GM08714 (cell line): ENCODE data around the gene RFWD3.

Experiments
- H3K4me3 ChIP-seq: fragments of 200-500 bp; sonication (Bioruptor generic); 2 replicates; pipeline ENCODE4 v1.5.1; 2014; ENCODE audit warnings: mild to moderate bottlenecking, low read length, inconsistent platforms
- ZNF274 ChIP-seq: IDR thresholded peaks from 2 replicates; pipeline ENCODE4 v1.6.1; 2012; ENCODE audit warnings: mild to moderate bottlenecking, low read depth, low read length

RFWD3 gene

GRCh38 chr16:74666425-74667254 is at the start of gene RFWD3:
Gene RFWD3, minus strand, starts transcription at chr16:74666877. Its CDS starts 5,428 bp downstream, at chr16:74661449.
- peak within 1 kb of the TSS; percentile 73 for H3K4me3 ChIP-seq
- TF ChIP-seq ZNF274, result no peak

GRCh38 chr16:74716355-74716754 is 49.7 kb upstream of the RFWD3 start:
- no peak for TF ChIP-seq ZNF274
- no peak overlapping the region for H3K4me3 ChIP-seq

GRCh38 chr16:74713876-74714275 is 47.2 kb upstream of the RFWD3 start:
- H3K4me3 ChIP-seq, result no peak overlapping the region

GRCh38 chr16:74713325-74713724 is 46.6 kb upstream of the RFWD3 start:
- H3K4me3 ChIP-seq, result no peak overlapping the region

More at GRCh38 chr16:74713876-74714275, 47.2 kb upstream of the RFWD3 start:
- TF ChIP-seq ZNF274, result no peak

GRCh38 chr16:74711938-74712337 is 45.3 kb upstream of the RFWD3 start:
- no peak for TF ChIP-seq ZNF274
- H3K4me3 ChIP-seq, result no peak overlapping the region

More at GRCh38 chr16:74713325-74713724, 46.6 kb upstream of the RFWD3 start:
- TF ChIP-seq ZNF274, result no peak

GRCh38 chr16:74710401-74710800 is 43.7 kb upstream of the RFWD3 start:
- H3K4me3 ChIP-seq, result no peak overlapping the region
- no peak for TF ChIP-seq ZNF274

GRCh38 chr16:74709441-74709877 is 42.8 kb upstream of the RFWD3 start:
- no peak overlapping the region for H3K4me3 ChIP-seq
- no peak for TF ChIP-seq ZNF274

GRCh38 chr16:74700438-74701225 is 34.0 kb upstream of the RFWD3 start, which contains the start of gene MLKL:
Gene MLKL, minus strand, starts transcription at chr16:74700862. Its CDS starts 5,105 bp downstream, at chr16:74695757.
- TF ChIP-seq ZNF274, result no peak

GRCh38 chr16:74700116-74700437 is 33.4 kb upstream of the RFWD3 start:
- H3K4me3 ChIP-seq, result peak overlapping the region; percentile 71
- no peak for TF ChIP-seq ZNF274

More at GRCh38 chr16:74700438-74701225, 34.0 kb upstream of the RFWD3 start, which contains the start of gene MLKL:
- H3K4me3 ChIP-seq, result peak within 1 kb of the TSS; percentile 71

- H3K4me3 ChIP-seq, result peak overlapping the region; percentile 71
- no peak for TF ChIP-seq ZNF274
Observed at GRCh38 chr16:74699666-74700065, 33.0 kb upstream of the RFWD3 start.

GRCh38 chr16:74698222-74698621 is 31.5 kb upstream of the RFWD3 start:
- H3K4me3 ChIP-seq, result peak overlapping the region; percentile 35; the same call in 1 of the 2 replicates
- no peak for TF ChIP-seq ZNF274

- H3K4me3 ChIP-seq, result peak overlapping the region; percentile 37
- TF ChIP-seq ZNF274, result no peak
Observed at GRCh38 chr16:74695450-74696422, 29.1 kb upstream of the RFWD3 start.

- H3K4me3 ChIP-seq, result no peak overlapping the region
- TF ChIP-seq ZNF274, result no peak
Observed at GRCh38 chr16:74691093-74691855, 24.6 kb upstream of the RFWD3 start.

- H3K4me3 ChIP-seq, result no peak overlapping the region
- TF ChIP-seq ZNF274, result no peak
Observed at GRCh38 chr16:74682556-74682955, 15.9 kb upstream of the RFWD3 start.
